ENCODE data around the gene ANO3.

ANO3 gene

GRCh38 chr11:26319906-26320305 lies 12.0 kb upstream of the ANO3 start:
- H3K4me3 ChIP-seq (replicated peaks in 1 of 2; ENCODE audit: low read depth in 2 of 2, low read length in 2 of 2), result no peak overlapping the region
- peak; percentile 30 to 45 for DNase-seq (ENCODE audit: low read depth in 2 of 2)
- no peak for TF ChIP-seq CTCF (IDR thresholded peaks at IDR 0.05; ENCODE audit: low read depth, low read length)

GRCh38 chr11:26321516-26321915 lies 10.4 kb upstream of the ANO3 start:
- no peak for DNase-seq (ENCODE audit: low read depth in 2 of 2)
- TF ChIP-seq CTCF (IDR thresholded peaks at IDR 0.05; ENCODE audit: low read depth, low read length), result no peak
- no peak overlapping the region for H3K4me3 ChIP-seq (replicated peaks in 1 of 2; ENCODE audit: low read depth in 2 of 2, low read length in 2 of 2)

GRCh38 chr11:26322335-26323067 lies 9.4 kb upstream of the ANO3 start:
- H3K4me3 ChIP-seq (replicated peaks in 1 of 2; ENCODE audit: low read depth in 2 of 2, low read length in 2 of 2), result no peak overlapping the region
- TF ChIP-seq CTCF (IDR thresholded peaks at IDR 0.05; ENCODE audit: low read depth, low read length), result no peak
- DNase-seq (ENCODE audit: low read depth in 2 of 2), result no peak

- TF ChIP-seq CTCF (IDR thresholded peaks at IDR 0.05; ENCODE audit: low read depth, low read length), result no peak
- H3K4me3 ChIP-seq (replicated peaks in 1 of 2; ENCODE audit: low read depth in 2 of 2, low read length in 2 of 2), result no peak overlapping the region
- DNase-seq (ENCODE audit: low read depth in 2 of 2), result no peak
Measured at GRCh38 chr11:26323837-26324236, 8.1 kb upstream of the ANO3 start.

- H3K4me3 ChIP-seq (replicated peaks in 1 of 2; ENCODE audit: low read depth in 2 of 2, low read length in 2 of 2), result no peak overlapping the region
- no peak for DNase-seq (ENCODE audit: low read depth in 2 of 2)
- TF ChIP-seq CTCF (IDR thresholded peaks at IDR 0.05; ENCODE audit: low read depth, low read length), result no peak
Measured at GRCh38 chr11:26324270-26324669, 7.7 kb upstream of the ANO3 start.

GRCh38 chr11:26326793-26327400 lies 5.0 kb upstream of the ANO3 start:
- DNase-seq (ENCODE audit: low read depth in 2 of 2), result no peak
- H3K4me3 ChIP-seq (replicated peaks in 1 of 2; ENCODE audit: low read depth in 2 of 2, low read length in 2 of 2), result no peak overlapping the region
- no peak for TF ChIP-seq CTCF (IDR thresholded peaks at IDR 0.05; ENCODE audit: low read depth, low read length)
